ENCODE data around the gene PRDM5.

PRDM5 gene

DNA sequence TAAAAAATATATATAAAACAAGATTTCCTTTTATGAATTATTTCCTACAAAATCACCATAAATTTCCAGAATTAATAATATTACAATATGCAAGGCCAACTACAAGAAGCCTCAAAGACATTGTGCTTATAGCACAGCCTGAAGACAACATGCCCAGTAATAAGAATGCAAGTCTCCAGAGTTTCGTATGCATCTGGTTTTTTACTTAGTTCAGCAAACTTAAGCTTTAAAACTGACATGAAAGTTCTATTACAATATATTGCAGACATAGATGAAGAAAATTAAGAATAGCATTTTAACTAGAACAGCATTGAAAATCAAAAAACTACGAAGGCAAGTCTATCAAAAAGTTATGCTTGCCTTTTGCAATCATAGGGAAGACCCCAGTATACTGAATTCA is 107.6 kb downstream of the PRDM5 start:
- Histone ChIP-seq H3K9me3 (ENCODE audit: insufficient read depth, low read depth, low read length) (no peaks in the 10 kb centered on the region), H2BK12ac (ENCODE audit: low read length) (no peak overlapping the region), H2BK5ac (ENCODE audit: low read depth, low read length, poor library complexity) (no peak overlapping the region), H3K14ac (ENCODE audit: low read length) (no peak overlapping the region), H3K27ac (ENCODE audit: low read depth, low read length) (no peak overlapping the region), H3K79me2 (ENCODE audit: control insufficient read depth, insufficient read depth, low read length, poor library complexity) (no peaks in the 10 kb centered on the region), H3K4me2 (ENCODE audit: low read length) (no peak overlapping the region), H4K12ac (ENCODE audit: low read depth, low read length) (no peak overlapping the region), H3K4me3 (ENCODE audit: low read depth, low read length) (no peak overlapping the region), H3K18ac (ENCODE audit: low read length) (no peak overlapping the region), H2AFZ (ENCODE audit: insufficient read depth, low read length, poor library complexity) (no peak overlapping the region), H4K8ac (ENCODE audit: low read depth, low read length) (no peak overlapping the region), H3K9ac (ENCODE audit: low read length) (no peak overlapping the region), H2AK5ac (ENCODE audit: low read length) (no peak overlapping the region), H3K36me3 (ENCODE audit: control insufficient read depth in 1 of 2, insufficient read depth in 2 of 2, low read length in 2 of 2) (no peaks in the 10 kb centered on the region), H3K4ac (ENCODE audit: low read depth, low read length) (no peak overlapping the region), H3K79me1 (ENCODE audit: low read length) (peaks cover 2% of the 10 kb centered on the region), H3K4me1 (ENCODE audit: control insufficient read depth in 1 of 2, insufficient read depth in 2 of 2, low read length in 2 of 2) (no peaks in the 10 kb centered on the region), H3K27me3 (ENCODE audit: insufficient read depth, low read length) (no peaks in the 10 kb centered on the region), H4K91ac (ENCODE audit: low read depth, low read length) (no peak overlapping the region), H2BK120ac (ENCODE audit: insufficient read depth, low read length, poor library complexity) (no peak overlapping the region), H3K23ac (ENCODE audit: low read length) (no peak overlapping the region)
- DNase-seq: no peak
- no CpG with 5 or more reads among the region's 2 CpGs for WGBS (ENCODE audit: extremely low coverage, insufficient coverage, insufficient read length)

GRCh38 chr4:120812216-120812615 is 110.3 kb downstream of the PRDM5 start:
- Histone ChIP-seq H3K4me3 (ENCODE audit: low read depth, low read length) (no peak overlapping the region), H3K18ac (ENCODE audit: low read length) (no peak overlapping the region), H2BK12ac (ENCODE audit: low read length) (no peak overlapping the region), H3K27me3 (ENCODE audit: insufficient read depth, low read length) (no peaks in the 10 kb centered on the region), H3K4ac (ENCODE audit: low read depth, low read length) (no peak overlapping the region), H3K9me3 (ENCODE audit: insufficient read depth, low read depth, low read length) (peaks cover 2% of the 10 kb centered on the region), H3K9ac (ENCODE audit: low read length) (no peak overlapping the region), H4K8ac (ENCODE audit: low read depth, low read length) (no peak overlapping the region), H3K4me2 (ENCODE audit: low read length) (no peak overlapping the region), H4K12ac (ENCODE audit: low read depth, low read length) (no peak overlapping the region), H3K27ac (ENCODE audit: low read depth, low read length) (no peak overlapping the region), H2AFZ (ENCODE audit: insufficient read depth, low read length, poor library complexity) (no peak overlapping the region), H3K23ac (ENCODE audit: low read length) (no peak overlapping the region), H2BK5ac (ENCODE audit: low read depth, low read length, poor library complexity) (no peak overlapping the region), H4K91ac (ENCODE audit: low read depth, low read length) (no peak overlapping the region), H3K36me3 (ENCODE audit: control insufficient read depth in 1 of 2, insufficient read depth in 2 of 2, low read length in 2 of 2) (peaks cover 8 to 10% of the 10 kb centered on the region in 2 experiments), H3K79me2 (ENCODE audit: control insufficient read depth, insufficient read depth, low read length, poor library complexity) (no peaks in the 10 kb centered on the region), H3K4me1 (ENCODE audit: control insufficient read depth in 1 of 2, insufficient read depth in 2 of 2, low read length in 2 of 2) (no peaks in the 10 kb centered on the region), H3K14ac (ENCODE audit: low read length) (no peak overlapping the region), H2BK120ac (ENCODE audit: insufficient read depth, low read length, poor library complexity) (no peak overlapping the region), H3K79me1 (ENCODE audit: low read length) (peaks cover 6% of the 10 kb centered on the region), H2AK5ac (ENCODE audit: low read length) (no peak overlapping the region)
- WGBS (ENCODE audit: extremely low coverage, insufficient coverage, insufficient read length): no CpG with 5 or more reads among the region's 2 CpGs
- no peak for DNase-seq

DNA sequence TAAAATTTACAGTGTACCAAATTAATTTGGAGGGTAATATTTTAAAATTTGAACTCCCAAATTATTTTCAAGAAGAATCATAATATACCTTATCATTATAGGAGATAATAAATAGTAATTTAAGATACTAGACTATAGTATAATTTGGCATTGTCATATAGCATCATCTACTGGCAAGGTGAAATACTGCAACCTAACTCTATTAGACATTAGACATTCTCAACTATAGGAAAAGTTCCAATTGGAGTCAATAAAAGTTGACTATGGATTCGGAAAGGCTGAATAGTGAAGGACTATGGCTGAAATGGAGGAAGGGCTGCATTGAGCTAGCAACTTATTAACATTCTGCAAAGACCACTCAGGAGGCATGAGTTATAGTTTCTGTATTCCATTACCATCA is 113.0 kb downstream of the PRDM5 start:
- no peak overlapping the region for H3K4me2 ChIP-seq (ENCODE audit: low read length)
- H3K27me3 ChIP-seq (ENCODE audit: insufficient read depth, low read length): no peaks in the 10 kb centered on the region
- H4K8ac ChIP-seq (ENCODE audit: low read depth, low read length): no peak overlapping the region
- no peak overlapping the region for H4K12ac ChIP-seq (ENCODE audit: low read depth, low read length)
- no peak overlapping the region for H2BK12ac ChIP-seq (ENCODE audit: low read length)
- no peaks in the 10 kb centered on the region for H3K79me2 ChIP-seq (ENCODE audit: control insufficient read depth, insufficient read depth, low read length, poor library complexity)
- H3K27ac ChIP-seq (ENCODE audit: low read depth, low read length): no peak overlapping the region
- no CpG with 5 or more reads among the region's 1 CpG for WGBS (ENCODE audit: extremely low coverage, insufficient coverage, insufficient read length)
- peaks cover 2% of the 10 kb centered on the region for H3K9me3 ChIP-seq (ENCODE audit: insufficient read depth, low read depth, low read length)
- peaks cover 6% of the 10 kb centered on the region for H3K79me1 ChIP-seq (ENCODE audit: low read length)
- no peak overlapping the region for H2BK120ac ChIP-seq (ENCODE audit: insufficient read depth, low read length, poor library complexity)
- H3K9ac ChIP-seq (ENCODE audit: low read length): no peak overlapping the region
- no peak overlapping the region for H3K14ac ChIP-seq (ENCODE audit: low read length)
- no peak overlapping the region for H2AK5ac ChIP-seq (ENCODE audit: low read length)
- no peaks in the 10 kb centered on the region for H3K4me1 ChIP-seq (ENCODE audit: control insufficient read depth in 1 of 2, insufficient read depth in 2 of 2, low read length in 2 of 2)
- no peak overlapping the region for H3K18ac ChIP-seq (ENCODE audit: low read length)
- no peak overlapping the region for H3K4me3 ChIP-seq (ENCODE audit: low read depth, low read length)
- no peak overlapping the region for H3K4ac ChIP-seq (ENCODE audit: low read depth, low read length)
- H2AFZ ChIP-seq (ENCODE audit: insufficient read depth, low read length, poor library complexity): no peak overlapping the region
- no peak overlapping the region for H3K23ac ChIP-seq (ENCODE audit: low read length)
- peaks cover 8 to 10% of the 10 kb centered on the region in 2 experiments for H3K36me3 ChIP-seq (ENCODE audit: control insufficient read depth in 1 of 2, insufficient read depth in 2 of 2, low read length in 2 of 2)
- no peak overlapping the region for H2BK5ac ChIP-seq (ENCODE audit: low read depth, low read length, poor library complexity)
- no peak overlapping the region for H4K91ac ChIP-seq (ENCODE audit: low read depth, low read length)
- no peak for DNase-seq

DNA sequence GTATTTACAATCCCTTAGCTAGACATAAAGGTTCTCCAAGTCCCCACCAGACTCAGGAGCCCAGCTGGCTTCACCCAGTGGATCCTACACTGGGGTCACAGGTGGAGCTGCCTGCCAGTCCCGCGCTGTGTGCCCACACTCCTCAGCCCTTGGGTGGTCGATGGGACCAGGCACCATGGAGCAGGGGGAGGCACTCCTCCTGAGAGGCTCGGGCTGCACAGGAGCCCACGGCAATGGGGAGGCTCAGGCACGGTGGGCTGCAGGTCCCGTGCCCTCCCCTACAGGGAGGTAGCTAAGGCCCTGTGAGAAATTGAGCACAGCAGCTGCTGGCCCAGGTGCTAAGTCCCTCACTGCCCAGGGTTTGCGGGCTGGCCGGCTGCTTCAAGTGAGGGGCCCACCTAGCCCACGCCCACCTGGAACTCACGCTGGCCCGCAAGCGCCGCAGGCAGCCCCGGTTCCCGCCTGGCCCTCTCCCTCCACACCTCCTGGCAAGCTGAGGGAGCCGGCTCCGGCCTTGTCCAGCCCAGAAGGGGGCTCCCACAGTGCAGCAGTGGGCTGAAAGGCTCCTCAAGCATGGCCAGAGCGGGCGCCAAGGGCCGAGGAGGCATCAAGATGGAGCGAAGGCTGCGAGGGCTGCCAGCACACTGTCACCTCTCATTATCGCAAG is 113.9 kb downstream of the PRDM5 start:
- Histone ChIP-seq H3K4me3 (ENCODE audit: low read depth, low read length) (no peak overlapping the region), H3K18ac (ENCODE audit: low read length) (no peak overlapping the region), H3K4ac (ENCODE audit: low read depth, low read length) (no peak overlapping the region), H3K36me3 (ENCODE audit: control insufficient read depth in 1 of 2, insufficient read depth in 2 of 2, low read length in 2 of 2) (peaks cover 8 to 10% of the 10 kb centered on the region in 2 experiments), H3K23ac (ENCODE audit: low read length) (no peak overlapping the region), H4K12ac (ENCODE audit: low read depth, low read length) (no peak overlapping the region), H3K79me2 (ENCODE audit: control insufficient read depth, insufficient read depth, low read length, poor library complexity) (no peaks in the 10 kb centered on the region), H2AK5ac (ENCODE audit: low read length) (peak overlapping the region; percentile 3), H3K79me1 (ENCODE audit: low read length) (peaks cover 4% of the 10 kb centered on the region), H2BK120ac (ENCODE audit: insufficient read depth, low read length, poor library complexity) (no peak overlapping the region), H4K8ac (ENCODE audit: low read depth, low read length) (no peak overlapping the region), H2AFZ (ENCODE audit: insufficient read depth, low read length, poor library complexity) (no peak overlapping the region), H3K9ac (ENCODE audit: low read length) (no peak overlapping the region), H3K4me2 (ENCODE audit: low read length) (no peak overlapping the region), H3K27me3 (ENCODE audit: insufficient read depth, low read length) (no peaks in the 10 kb centered on the region), H3K27ac (ENCODE audit: low read depth, low read length) (no peak overlapping the region), H2BK5ac (ENCODE audit: low read depth, low read length, poor library complexity) (no peak overlapping the region), H2BK12ac (ENCODE audit: low read length) (peak overlapping the region; percentile 11), H3K4me1 (ENCODE audit: control insufficient read depth in 1 of 2, insufficient read depth in 2 of 2, low read length in 2 of 2) (no peaks in the 10 kb centered on the region), H4K91ac (ENCODE audit: low read depth, low read length) (peak overlapping the region; percentile 29), H3K9me3 (ENCODE audit: insufficient read depth, low read depth, low read length) (peaks cover 2% of the 10 kb centered on the region), H3K14ac (ENCODE audit: low read length) (peak overlapping the region; percentile 55)
- no CpG with 5 or more reads among the region's 24 CpGs for WGBS (ENCODE audit: extremely low coverage, insufficient coverage, insufficient read length)
- no peak for DNase-seq
